PC-9 (cell line): ENCODE results near the gene CEP72.
"Not testable (repeated sequence)": the region's sequence is repeated elsewhere in the genome, so short reads cannot be mapped to it uniquely, and the experiment has no call there.

ENCODE experiments used
- CTCF ChIP-seq: fragments of 200-600 bp; sonication (generic); conservative IDR thresholded peaks from 2 replicates; pipeline ENCODE4 v1.6.1; 2017; ENCODE audit warnings: mixed run types, antibody characterized with exemption, mild to moderate bottlenecking, moderate library complexity
- EZH2 ChIP-seq: fragments of 200-600 bp; sonication (generic); IDR thresholded peaks from 2 replicates; pipeline ENCODE4 v1.8.0; 2017; ENCODE audit warnings: antibody characterized with exemption, low read depth

GRCh38 chr5:605090-605489 is 7.0 kb upstream of the CEP72 start:
- not testable (repeated sequence) for TF ChIP-seq CTCF, EZH2
